Measurements from ENCODE around the gene GLP2R.

Gene GLP2R

DNA sequence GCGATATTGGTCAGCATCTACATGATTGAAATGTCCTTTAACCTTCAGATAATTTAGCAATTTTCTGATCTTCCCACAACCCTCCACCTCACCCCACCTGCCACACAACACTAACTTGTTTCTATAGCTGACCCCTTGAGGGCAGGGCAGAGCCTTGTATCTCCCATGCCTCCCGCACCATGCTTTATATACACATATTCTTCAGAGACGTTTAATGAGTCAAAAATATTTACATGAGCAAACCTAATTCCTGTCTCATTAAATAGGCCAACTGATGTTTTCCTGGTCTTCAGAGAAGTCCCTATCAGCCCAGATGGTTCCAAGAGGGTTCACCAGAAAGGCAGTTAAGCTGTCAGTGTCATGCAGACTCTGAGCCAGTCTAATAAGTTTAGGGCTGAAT, 27.7 kb upstream of the GLP2R start:
- H3K36me3 ChIP-seq (ENCODE audit: insufficient read depth, low read length), result no peaks in the 10 kb centered on the region
- no peak overlapping the region for H2AFZ ChIP-seq (ENCODE audit: low read length, unreplicated experiment)
- H3K4me3 ChIP-seq (ENCODE audit: low read depth, low read length), result no peak overlapping the region
- H3K4me1 ChIP-seq (ENCODE audit: control insufficient read depth, insufficient read depth, low read length, unreplicated experiment), result no peaks in the 10 kb centered on the region
- no peak overlapping the region for H3K27ac ChIP-seq (ENCODE audit: low read depth, low read length)
- H3K27me3 ChIP-seq (ENCODE audit: insufficient read depth, low read length), result no peaks in the 10 kb centered on the region
- no peaks in the 10 kb centered on the region for H3K79me2 ChIP-seq (ENCODE audit: control insufficient read depth, insufficient read depth, low read length, unreplicated experiment)

DNA sequence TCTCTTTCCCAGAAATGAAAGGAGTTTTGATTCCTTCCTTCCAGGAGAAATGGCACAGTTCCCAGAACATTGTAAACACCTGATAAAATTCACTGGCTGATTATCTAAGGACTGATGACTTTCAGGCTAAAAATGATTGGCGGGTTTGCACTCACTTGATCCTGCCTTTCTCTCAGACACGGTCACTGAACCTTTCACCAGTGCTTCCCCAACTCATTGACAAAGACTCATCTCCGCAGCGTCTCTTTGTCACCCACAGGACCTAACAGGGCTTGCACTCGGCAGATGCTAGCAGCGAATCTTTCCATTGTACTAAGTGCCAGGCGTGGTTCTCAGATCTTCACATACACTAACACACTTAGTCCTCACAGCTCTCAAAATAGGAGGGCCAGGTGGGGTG, 27.0 kb upstream of the GLP2R start:
- H3K4me1 ChIP-seq (ENCODE audit: control insufficient read depth, insufficient read depth, low read length, unreplicated experiment), result no peaks in the 10 kb centered on the region
- no peak overlapping the region for H3K4me3 ChIP-seq (ENCODE audit: low read depth, low read length)
- H3K36me3 ChIP-seq (ENCODE audit: insufficient read depth, low read length), result no peaks in the 10 kb centered on the region
- H3K27me3 ChIP-seq (ENCODE audit: insufficient read depth, low read length), result no peaks in the 10 kb centered on the region
- no peak overlapping the region for H2AFZ ChIP-seq (ENCODE audit: low read length, unreplicated experiment)
- H3K27ac ChIP-seq (ENCODE audit: low read depth, low read length), result no peak overlapping the region
- no peaks in the 10 kb centered on the region for H3K79me2 ChIP-seq (ENCODE audit: control insufficient read depth, insufficient read depth, low read length, unreplicated experiment)

DNA sequence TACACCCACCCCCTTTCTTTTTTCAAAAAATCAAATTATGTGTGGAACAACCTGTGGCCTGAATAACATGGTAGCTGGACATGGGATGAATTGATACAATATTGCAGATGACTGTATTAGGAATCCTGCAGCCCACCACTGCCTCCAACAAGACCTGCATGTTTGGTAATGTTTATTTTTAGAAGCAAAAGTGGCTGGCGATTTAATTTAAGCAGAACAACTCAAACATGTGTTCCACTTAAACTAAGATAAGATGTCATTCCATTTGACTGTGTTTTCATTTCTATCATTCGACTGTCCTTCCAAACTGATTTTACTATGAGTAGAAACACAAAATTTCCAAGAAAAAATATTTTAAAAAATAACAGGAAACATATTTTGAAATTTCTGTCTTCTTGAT, 24.2 kb upstream of the GLP2R start:
- Histone ChIP-seq H3K36me3 (ENCODE audit: insufficient read depth, low read length) (no peaks in the 10 kb centered on the region), H3K27ac (ENCODE audit: low read depth, low read length) (no peak overlapping the region), H3K27me3 (ENCODE audit: insufficient read depth, low read length) (no peaks in the 10 kb centered on the region), H2AFZ (ENCODE audit: low read length, unreplicated experiment) (no peak overlapping the region), H3K4me1 (ENCODE audit: control insufficient read depth, insufficient read depth, low read length, unreplicated experiment) (no peaks in the 10 kb centered on the region), H3K4me3 (ENCODE audit: low read depth, low read length) (no peak overlapping the region), H3K79me2 (ENCODE audit: control insufficient read depth, insufficient read depth, low read length, unreplicated experiment) (no peaks in the 10 kb centered on the region)

DNA sequence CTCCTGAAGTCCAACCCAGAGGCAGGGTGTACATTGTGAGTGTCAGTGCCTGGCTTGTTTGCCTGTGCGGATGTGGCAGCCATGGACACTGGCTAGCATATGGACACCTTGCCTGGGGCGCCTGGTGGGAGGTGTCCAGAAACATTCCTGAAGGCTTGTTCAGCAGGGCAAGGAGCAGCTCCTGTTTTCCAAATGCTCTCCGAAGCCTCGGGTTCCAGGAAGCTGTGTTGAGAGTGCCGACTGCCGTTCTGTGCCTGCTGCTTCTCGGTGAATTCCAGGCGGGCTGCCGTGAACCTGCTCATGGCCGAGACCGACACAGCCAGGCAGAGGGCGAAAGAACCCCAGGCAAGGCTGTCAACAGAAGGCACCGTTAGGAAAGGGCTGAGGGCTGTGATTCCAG, 23.4 kb upstream of the GLP2R start:
- no peak overlapping the region for H2AFZ ChIP-seq (ENCODE audit: low read length, unreplicated experiment)
- H3K79me2 ChIP-seq (ENCODE audit: control insufficient read depth, insufficient read depth, low read length, unreplicated experiment), result no peaks in the 10 kb centered on the region
- no peak overlapping the region for H3K4me3 ChIP-seq (ENCODE audit: low read depth, low read length)
- no peaks in the 10 kb centered on the region for H3K4me1 ChIP-seq (ENCODE audit: control insufficient read depth, insufficient read depth, low read length, unreplicated experiment)
- H3K36me3 ChIP-seq (ENCODE audit: insufficient read depth, low read length), result no peaks in the 10 kb centered on the region
- no peak overlapping the region for H3K27ac ChIP-seq (ENCODE audit: low read depth, low read length)
- no peaks in the 10 kb centered on the region for H3K27me3 ChIP-seq (ENCODE audit: insufficient read depth, low read length)

DNA sequence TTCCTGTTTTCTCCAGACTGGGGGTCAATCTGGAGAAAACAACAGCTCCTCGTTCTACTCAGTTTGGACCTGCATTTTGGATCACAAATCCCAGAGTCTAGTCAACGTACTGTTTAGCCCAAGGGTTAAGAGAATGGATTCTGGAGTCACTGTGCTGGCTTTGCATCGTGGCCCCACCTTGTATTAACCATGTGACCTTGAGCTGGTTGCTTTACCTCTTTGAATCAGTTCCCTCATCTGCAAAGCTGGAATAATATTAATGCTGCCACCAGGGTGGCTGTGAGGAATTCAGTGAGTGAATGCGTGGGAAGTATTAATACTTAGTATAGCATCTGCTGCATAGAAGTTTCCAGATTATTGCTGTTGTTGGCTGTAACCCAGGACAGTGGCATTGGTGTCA, 23.0 kb upstream of the GLP2R start:
- Histone ChIP-seq H3K79me2 (ENCODE audit: control insufficient read depth, insufficient read depth, low read length, unreplicated experiment) (no peaks in the 10 kb centered on the region), H3K27ac (ENCODE audit: low read depth, low read length) (no peak overlapping the region), H3K4me1 (ENCODE audit: control insufficient read depth, insufficient read depth, low read length, unreplicated experiment) (no peaks in the 10 kb centered on the region), H3K36me3 (ENCODE audit: insufficient read depth, low read length) (no peaks in the 10 kb centered on the region), H3K27me3 (ENCODE audit: insufficient read depth, low read length) (no peaks in the 10 kb centered on the region), H2AFZ (ENCODE audit: low read length, unreplicated experiment) (no peak overlapping the region), H3K4me3 (ENCODE audit: low read depth, low read length) (no peak overlapping the region)

DNA sequence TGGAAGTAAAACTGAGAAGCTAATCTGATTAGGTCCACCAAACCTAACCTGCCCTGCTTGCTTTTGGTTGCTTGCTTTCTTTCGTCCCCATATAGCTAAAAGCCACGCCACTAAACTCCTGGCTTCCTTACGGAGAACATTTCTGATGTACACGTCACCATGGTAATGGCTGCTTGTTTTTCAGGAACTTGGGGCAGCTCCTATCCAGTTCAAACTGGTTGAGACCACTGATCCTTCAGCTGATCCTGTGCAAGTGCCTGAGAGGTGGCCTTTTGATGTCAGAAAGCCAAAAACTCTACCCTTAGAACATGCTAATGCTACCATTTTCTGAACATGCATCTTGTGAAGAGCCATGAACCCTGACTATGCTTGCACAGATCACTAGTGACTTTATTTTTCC, 20.0 kb upstream of the GLP2R start:
- Histone ChIP-seq H3K79me2 (ENCODE audit: control insufficient read depth, insufficient read depth, low read length, unreplicated experiment) (no peaks in the 10 kb centered on the region), H3K4me3 (ENCODE audit: low read depth, low read length) (no peak overlapping the region), H2AFZ (ENCODE audit: low read length, unreplicated experiment) (no peak overlapping the region), H3K27me3 (ENCODE audit: insufficient read depth, low read length) (no peaks in the 10 kb centered on the region), H3K4me1 (ENCODE audit: control insufficient read depth, insufficient read depth, low read length, unreplicated experiment) (no peaks in the 10 kb centered on the region), H3K36me3 (ENCODE audit: insufficient read depth, low read length) (no peaks in the 10 kb centered on the region), H3K27ac (ENCODE audit: low read depth, low read length) (no peak overlapping the region)

DNA sequence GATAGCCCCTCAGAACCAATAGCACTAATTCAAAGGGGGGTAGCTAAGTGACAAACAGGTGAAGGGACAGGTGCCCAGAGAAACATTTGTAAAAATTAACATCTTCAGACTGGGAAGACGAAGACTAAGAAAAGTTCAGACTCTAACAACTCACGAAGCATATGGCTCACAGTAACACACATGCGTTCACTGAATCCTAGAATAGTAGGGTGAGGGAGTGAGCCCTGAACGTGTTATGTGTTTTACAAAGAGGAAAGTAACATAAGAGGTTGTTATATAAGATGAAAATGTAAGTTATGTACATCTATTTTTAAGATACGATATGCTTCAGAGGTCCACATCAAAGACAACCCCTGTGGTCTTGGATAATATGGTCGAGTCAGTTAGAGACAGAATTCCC, 19.0 kb upstream of the GLP2R start:
- H3K79me2 ChIP-seq (ENCODE audit: control insufficient read depth, insufficient read depth, low read length, unreplicated experiment), result no peaks in the 10 kb centered on the region
- H2AFZ ChIP-seq (ENCODE audit: low read length, unreplicated experiment), result no peak overlapping the region
- no peaks in the 10 kb centered on the region for H3K27me3 ChIP-seq (ENCODE audit: insufficient read depth, low read length)
- H3K36me3 ChIP-seq (ENCODE audit: insufficient read depth, low read length), result no peaks in the 10 kb centered on the region
- no peak overlapping the region for H3K27ac ChIP-seq (ENCODE audit: low read depth, low read length)
- no peaks in the 10 kb centered on the region for H3K4me1 ChIP-seq (ENCODE audit: control insufficient read depth, insufficient read depth, low read length, unreplicated experiment)
- H3K4me3 ChIP-seq (ENCODE audit: low read depth, low read length), result no peak overlapping the region

DNA sequence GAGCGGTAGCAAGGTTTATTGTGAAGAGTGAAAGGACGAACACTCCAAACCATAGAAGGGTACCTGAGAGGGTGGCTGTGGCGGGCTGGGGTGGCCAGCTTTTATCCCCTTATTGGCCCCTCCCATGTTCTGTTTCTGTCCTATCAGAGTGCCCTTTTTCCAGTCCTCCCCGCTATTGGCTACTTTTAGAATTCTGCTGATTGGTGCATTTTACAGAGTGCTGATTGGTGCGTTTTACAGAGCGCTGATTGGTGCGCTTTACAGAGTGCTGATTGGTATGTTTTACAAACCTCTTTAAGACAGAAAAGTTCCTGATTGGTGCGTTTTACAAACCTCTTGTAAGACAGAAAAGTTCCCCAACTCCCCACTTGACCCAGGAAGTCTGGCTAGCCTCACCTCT, 16.3 kb upstream of the GLP2R start:
- no peak overlapping the region for H3K27ac ChIP-seq (ENCODE audit: low read depth, low read length)
- no peaks in the 10 kb centered on the region for H3K79me2 ChIP-seq (ENCODE audit: control insufficient read depth, insufficient read depth, low read length, unreplicated experiment)
- no peaks in the 10 kb centered on the region for H3K27me3 ChIP-seq (ENCODE audit: insufficient read depth, low read length)
- no peak overlapping the region for H2AFZ ChIP-seq (ENCODE audit: low read length, unreplicated experiment)
- H3K4me3 ChIP-seq (ENCODE audit: low read depth, low read length), result no peak overlapping the region
- no peaks in the 10 kb centered on the region for H3K36me3 ChIP-seq (ENCODE audit: insufficient read depth, low read length)
- no peaks in the 10 kb centered on the region for H3K4me1 ChIP-seq (ENCODE audit: control insufficient read depth, insufficient read depth, low read length, unreplicated experiment)

DNA sequence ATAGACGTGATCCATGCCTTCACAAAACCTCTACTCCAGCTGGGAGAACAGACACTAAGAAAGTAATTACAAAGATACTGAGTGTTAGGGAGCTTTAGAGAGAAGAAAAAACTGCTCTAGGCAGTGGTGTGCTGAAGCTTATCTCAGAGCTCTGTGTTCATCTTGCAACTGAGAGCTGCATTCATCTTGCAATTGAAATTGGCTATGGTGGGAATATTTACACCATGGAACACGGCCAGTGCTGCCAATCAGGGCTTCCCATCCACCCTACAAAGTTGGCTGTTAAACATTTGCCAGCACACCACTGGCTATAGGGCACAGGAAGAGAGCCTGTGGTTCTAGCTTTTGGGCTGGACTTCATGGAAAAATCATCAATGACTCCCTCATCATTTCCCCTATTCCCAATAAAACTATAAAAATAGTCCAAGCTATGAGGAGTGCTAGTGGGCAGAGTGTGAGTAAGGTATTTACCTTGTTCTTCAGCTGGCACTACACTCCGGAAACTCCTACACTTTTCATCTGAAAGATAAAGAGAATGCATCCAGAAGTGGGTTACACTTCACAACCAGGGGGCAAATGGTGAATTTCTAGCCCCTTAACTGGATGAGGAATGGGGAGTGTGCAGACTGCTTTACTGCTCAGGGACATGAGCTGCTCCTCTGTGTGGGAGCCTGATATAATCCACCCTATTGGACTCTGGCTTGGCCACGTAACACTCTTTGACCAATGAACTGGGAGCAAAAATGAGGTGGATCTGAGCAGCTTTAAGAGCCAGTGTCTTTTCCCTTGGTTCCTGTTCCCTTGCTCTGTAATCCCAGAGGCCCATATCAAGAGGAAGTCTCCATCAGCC, 15.4 kb upstream of the GLP2R start:
- Histone ChIP-seq H3K79me2 (ENCODE audit: control insufficient read depth, insufficient read depth, low read length, unreplicated experiment) (no peaks in the 10 kb centered on the region), H3K4me3 (ENCODE audit: low read depth, low read length) (no peak overlapping the region), H3K36me3 (ENCODE audit: insufficient read depth, low read length) (no peaks in the 10 kb centered on the region), H2AFZ (ENCODE audit: low read length, unreplicated experiment) (no peak overlapping the region), H3K27ac (ENCODE audit: low read depth, low read length) (no peak overlapping the region), H3K27me3 (ENCODE audit: insufficient read depth, low read length) (no peaks in the 10 kb centered on the region), H3K4me1 (ENCODE audit: control insufficient read depth, insufficient read depth, low read length, unreplicated experiment) (no peaks in the 10 kb centered on the region)

DNA sequence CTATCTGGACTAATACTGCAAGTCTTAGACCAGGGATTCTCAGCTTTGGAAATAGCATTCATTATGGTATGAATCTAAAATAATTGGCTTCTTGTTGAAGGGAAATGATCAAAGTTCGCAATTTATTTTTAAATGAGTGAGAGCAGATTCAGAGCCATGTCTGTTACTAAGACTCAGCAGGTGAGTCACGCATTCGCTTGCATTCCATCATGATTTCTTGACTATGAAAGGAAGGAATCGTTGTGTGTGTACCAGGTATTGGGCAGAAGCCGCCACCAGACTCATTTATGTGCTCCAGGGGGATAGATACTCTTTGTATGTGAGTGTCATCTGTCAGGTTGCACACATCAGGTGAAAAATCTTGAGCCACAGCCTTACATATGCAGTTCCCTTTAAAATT, 14.6 kb upstream of the GLP2R start:
- H3K27me3 ChIP-seq (ENCODE audit: insufficient read depth, low read length), result no peaks in the 10 kb centered on the region
- no peaks in the 10 kb centered on the region for H3K36me3 ChIP-seq (ENCODE audit: insufficient read depth, low read length)
- H3K79me2 ChIP-seq (ENCODE audit: control insufficient read depth, insufficient read depth, low read length, unreplicated experiment), result no peaks in the 10 kb centered on the region
- H3K4me3 ChIP-seq (ENCODE audit: low read depth, low read length), result no peak overlapping the region
- no peak overlapping the region for H2AFZ ChIP-seq (ENCODE audit: low read length, unreplicated experiment)
- H3K27ac ChIP-seq (ENCODE audit: low read depth, low read length), result no peak overlapping the region
- no peaks in the 10 kb centered on the region for H3K4me1 ChIP-seq (ENCODE audit: control insufficient read depth, insufficient read depth, low read length, unreplicated experiment)

DNA sequence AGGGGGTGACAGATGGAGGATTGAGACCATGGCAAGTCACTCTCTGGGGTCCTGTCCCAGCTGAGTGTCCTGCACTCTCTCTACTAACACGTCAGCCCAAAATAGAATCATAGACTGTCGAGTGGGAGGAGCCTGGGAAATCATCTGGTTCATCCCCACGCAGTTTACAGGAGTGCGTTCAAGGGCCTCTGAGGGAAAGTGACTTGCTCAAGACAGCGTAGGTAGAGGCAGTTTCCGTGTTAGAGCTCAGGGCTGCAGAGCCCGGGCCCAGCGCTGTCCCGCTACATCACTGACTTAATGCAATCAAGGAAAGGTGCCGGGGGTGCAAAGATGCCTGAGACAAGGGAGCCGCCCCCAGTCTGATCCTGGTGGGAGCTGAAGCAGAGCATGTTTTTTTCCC, 14.2 kb upstream of the GLP2R start:
- Histone ChIP-seq H3K36me3 (ENCODE audit: insufficient read depth, low read length) (no peaks in the 10 kb centered on the region), H3K4me3 (ENCODE audit: low read depth, low read length) (no peak overlapping the region), H3K79me2 (ENCODE audit: control insufficient read depth, insufficient read depth, low read length, unreplicated experiment) (no peaks in the 10 kb centered on the region), H3K4me1 (ENCODE audit: control insufficient read depth, insufficient read depth, low read length, unreplicated experiment) (no peaks in the 10 kb centered on the region), H3K27me3 (ENCODE audit: insufficient read depth, low read length) (no peaks in the 10 kb centered on the region), H2AFZ (ENCODE audit: low read length, unreplicated experiment) (no peak overlapping the region), H3K27ac (ENCODE audit: low read depth, low read length) (no peak overlapping the region)

Data from ACC112 (cell line).